Stimulated activated CD4-positive, alpha-beta T cell treated with anti-CD3 and anti-CD28 coated beads, Interleukin-12 subunit alpha, Interleukin-12 subunit beta, amount 100 ng/mL, for 48 hours (primary cell): ENCODE data around the gene OR1E2.

ENCODE experiments used
- DNase-seq, 3 donors: peaks; one replicate each; pipeline ENCODE4 v3.0.0-alpha.2; 2020; ENCODE audit warnings: low read depth in 2 of 3, low spot score in 1 of 3

Gene OR1E2

DNA sequence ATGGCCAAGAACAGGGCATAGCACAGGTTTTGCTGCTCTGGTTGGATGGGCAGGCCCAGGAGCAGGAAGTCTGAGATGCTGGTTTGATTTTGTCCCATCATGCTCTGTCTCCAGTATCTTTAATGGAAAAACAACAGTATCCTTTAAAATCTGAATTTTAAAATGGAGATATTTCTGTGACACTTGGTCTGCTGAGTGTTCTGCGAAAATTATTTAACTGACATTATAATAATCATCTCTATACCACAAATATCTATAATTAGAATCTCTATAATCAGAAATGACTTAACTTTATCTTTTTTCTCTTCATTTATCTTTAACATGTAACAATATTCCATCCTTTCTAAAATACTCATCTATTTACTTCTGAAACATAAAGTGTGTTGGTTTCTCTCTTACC is 35.3 kb downstream of the OR1E2 start, which contains the start of gene OR1E1:
OR1E1 (minus strand) TSS at position 101 of the 400 bp plus-strand sequence; CDS start at position 101, 0 bp downstream.
- DNase-seq, result no peak

- peak in 1 of 3 donors; percentile 3 for DNase-seq
Observed at GRCh38 chr17:3397801-3398200, 35.8 kb downstream of the OR1E2 start.

- no peak for DNase-seq
Observed at GRCh38 chr17:3389791-3390190, 43.9 kb downstream of the OR1E2 start.

- DNase-seq, result peak in 1 of 3 donors; percentile 38
Observed at GRCh38 chr17:3385869-3386816, 47.5 kb downstream of the OR1E2 start, which contains the start of gene OR3A2. OR3A2 (minus strand) TSS chr17:3386308.
